Activated CD8-positive, alpha-beta memory T cell treated with anti-CD3 and anti-CD28 coated beads, Interleukin-2, amount 50 U/mL, for 1 hour (primary cell): Measurements from ENCODE around the gene KCTD4.
"Not testable (repeated sequence)": the region's sequence is repeated elsewhere in the genome, so short reads cannot be mapped to it uniquely, and the experiment has no call there.

ENCODE experiments used
- DNase-seq: peaks from one replicate; pipeline ENCODE4 v3.0.0-alpha.2; 2020; ENCODE audit errors: extremely low read depth

The KCTD4 gene

DNA sequence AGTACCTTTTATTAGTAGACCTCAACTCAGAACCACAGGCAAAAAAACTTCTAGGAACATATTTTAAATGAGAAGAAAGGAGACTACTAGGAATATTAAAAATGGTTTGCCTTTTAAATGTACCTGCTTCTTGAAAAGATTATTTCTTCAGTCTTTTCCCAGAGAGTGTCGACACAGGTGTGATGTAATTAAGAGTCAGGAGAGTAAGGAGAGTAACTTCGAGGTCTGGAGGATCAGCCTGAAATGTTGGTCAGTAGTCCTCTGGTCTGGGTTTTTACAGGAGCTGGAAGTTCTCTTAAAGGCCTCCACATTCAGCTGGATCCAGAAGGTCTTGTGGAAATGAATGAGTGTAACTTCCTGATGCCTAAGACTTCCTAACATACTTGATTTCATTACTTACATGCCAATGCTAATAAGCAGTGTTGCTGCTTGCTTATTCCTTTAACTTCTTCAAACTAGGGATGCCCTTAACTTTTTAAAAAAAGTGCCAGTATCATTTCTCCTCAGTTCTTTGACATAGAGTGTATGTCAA is at the start of gene KCTD4:
KCTD4 (minus strand) TSS at position 345 of the 532 bp plus-strand sequence. CDS start 6,478 bp downstream, outside the sequence.
- DNase-seq = no peak

DNA sequence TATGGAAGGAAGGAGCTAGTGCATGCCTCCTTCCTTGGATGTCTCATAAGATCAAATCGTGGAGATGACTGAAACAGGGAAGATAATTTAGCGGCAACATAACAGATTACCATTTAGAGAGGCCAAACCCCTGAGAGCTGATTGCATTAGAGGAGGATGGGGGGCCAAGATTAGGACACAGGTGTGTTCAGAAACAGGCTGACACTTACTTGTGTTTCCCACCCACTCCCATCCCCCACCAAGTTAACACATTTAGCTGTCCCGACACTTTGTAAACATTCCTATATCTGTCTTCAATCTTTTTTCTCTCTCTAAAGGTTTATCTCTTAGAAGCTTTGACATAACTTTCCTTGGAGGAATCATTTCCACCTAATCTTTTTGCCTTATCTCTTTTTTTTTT is 48.8 kb upstream of the KCTD4 start:
- DNase-seq = no peak

DNA sequence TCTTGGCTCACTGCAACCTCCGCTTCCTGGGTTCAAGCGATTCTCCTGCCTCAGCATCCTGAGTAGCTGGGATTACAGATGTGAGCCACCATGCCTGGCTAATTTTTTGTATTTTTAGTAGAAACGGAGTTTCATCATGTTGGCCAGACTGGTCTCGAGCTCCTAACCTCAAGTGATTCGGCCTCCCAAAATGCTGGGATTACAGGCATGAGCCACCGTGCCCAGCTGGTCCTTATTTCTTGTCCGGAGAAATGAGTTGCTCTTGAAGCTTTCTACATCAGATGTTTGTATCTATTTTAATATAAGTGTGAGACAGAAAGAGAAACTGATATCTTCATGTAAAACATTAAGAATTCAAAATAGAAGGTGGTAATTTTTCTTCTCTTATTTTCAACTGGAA is 43.9 kb upstream of the KCTD4 start:
- not testable (repeated sequence) for DNase-seq

DNA sequence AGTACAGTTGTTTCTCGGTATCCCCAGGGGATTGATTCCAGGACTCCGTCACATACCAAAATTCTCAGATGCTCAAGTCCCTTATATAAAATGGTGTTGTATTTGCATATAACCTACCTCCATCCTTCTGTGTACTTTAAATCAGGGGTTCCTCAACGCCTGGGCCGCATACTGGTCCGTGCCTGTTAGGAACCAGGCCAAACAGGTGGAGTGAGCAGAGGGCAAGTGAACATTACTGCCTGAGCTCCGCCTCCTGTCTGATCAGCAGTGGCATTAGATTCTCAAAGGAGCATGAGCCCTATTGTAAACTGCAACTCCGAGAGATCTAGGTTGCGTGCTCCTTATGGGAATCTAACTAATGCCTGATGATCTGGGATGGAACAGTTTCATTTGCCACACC is 42.2 kb upstream of the KCTD4 start:
- no peak for DNase-seq

DNA sequence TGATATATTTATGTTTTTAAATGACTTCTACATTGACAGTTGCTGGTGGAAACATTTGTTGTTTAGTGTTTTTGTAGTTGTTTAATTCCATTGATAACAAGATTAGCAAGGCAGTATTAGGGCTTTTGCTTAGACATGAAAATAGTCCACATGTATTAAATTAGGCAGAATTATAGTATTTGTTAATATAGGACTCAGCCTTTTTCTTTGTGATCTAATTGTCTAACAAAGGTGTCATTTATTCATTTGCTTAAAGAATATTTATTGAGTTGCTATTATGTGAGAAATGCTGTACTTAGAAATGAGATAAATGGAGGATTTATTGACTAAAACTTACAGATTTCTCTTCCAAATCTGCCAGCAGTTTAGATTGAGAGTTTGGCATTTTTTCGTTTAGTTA is 41.7 kb upstream of the KCTD4 start:
- no peak for DNase-seq

DNA sequence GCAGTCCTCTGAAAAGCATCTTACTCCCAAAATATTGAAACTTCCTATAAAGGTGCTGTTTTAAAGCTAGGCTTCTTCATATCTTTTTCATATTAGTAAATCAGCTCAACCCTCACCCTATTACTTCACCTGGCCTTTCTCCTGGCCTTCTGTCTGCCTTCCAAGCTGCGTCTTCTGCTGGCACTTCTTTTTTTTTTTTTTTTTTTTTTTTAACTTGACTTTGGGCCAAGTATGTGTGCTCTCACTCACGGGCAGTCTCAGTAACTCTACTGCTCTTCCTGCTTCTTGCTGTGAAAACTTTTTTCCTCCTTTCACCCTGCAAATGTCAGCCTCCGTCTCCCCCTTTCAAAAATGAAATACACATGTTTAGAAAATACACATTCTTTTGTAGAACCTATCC is 41.2 kb upstream of the KCTD4 start:
- no peak for DNase-seq

DNA sequence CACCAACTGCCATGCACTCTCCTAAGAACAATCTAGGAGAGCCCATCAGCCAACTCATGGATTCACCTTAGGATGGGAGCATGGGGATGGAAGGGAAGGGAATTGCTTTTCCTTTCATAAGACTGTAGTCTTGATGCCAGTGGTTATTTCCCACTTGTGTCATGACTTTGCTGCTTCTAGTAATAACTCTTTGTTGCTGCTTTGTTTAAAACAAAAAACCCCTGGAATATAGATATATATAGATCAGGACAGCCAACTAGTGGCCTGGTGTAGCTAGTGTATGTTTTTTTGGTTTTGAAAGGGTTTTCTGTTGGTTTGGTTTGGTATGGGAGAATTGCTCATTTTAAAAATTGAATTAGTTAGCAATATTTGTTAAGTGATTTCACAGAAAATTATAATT is 39.3 kb upstream of the KCTD4 start:
- DNase-seq = no peak

DNA sequence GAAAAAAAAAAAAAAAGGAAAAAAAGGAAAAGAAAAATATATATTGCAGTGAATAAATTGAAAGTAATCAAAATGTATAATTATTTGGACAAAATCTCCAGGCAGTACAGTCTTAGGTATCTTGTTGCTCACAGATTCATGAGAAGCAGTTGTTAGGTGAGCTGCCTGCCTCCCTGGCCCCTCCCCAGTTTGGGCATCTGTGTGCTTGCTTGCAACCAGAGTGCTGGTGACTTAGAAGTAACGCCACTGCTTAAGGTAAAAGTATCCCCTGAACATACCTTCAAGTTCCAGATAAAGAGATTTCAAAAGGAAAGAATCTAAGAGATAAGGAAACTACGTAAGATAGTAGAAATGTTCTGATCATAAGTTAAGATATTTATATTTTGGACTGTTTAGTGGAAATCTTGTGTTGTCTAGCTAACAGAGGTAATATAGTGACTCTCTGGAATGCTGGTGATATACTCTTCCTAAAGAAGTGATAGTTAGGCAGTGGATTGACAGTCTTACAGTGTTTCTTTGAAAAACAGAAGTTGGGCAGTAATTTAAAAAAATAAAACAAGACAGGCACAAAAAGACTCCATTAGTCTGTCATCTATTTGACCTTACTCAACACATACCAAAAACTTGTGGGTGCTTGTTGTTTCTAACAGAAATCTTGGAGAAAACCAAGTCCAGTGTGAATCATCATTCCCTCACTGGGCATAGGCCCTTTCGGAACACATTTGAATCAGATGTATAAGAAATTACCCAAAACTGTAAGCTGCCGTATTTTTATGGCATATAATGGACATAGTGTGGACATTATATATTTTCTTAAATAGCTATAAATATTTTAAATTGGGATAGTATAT is 38.3 kb upstream of the KCTD4 start:
- DNase-seq = no peak

DNA sequence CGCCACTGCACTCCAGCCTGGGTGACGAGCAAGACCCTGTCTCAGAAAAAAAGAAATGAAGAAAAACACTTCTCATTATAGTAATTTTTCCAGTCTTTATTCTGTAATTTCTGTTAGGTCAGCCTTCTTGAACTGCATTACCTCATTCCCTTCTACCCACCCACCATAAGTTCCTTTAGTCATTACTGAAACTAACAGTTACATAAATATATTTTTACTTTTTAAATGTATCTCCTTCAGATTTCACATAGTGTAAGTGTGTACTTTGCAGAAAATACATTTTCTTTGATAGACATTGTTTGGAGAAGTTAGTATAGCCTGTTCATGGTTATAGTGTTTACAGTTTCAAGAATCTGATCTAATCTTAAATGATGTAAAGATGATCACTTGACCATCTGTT is 31.7 kb upstream of the KCTD4 start:
- DNase-seq = no peak

DNA sequence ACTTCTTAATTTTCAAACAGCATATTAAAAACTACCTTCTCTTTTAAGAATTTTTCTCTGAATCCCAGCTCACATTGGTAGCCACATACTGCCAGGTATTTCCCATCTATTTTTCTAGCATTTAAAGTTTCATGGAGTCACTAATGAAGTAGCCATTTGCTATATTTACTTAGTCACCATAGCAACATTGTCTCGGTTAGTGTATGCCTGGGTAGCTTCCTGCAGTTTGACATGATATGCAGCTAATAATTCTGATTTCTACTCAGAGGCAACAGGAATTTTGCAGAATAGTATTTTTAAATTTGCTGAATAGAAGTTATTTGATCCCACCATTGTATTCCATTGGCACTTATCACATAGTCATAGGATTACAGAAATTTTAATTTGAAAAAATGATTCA is 30.9 kb upstream of the KCTD4 start:
- no peak for DNase-seq

DNA sequence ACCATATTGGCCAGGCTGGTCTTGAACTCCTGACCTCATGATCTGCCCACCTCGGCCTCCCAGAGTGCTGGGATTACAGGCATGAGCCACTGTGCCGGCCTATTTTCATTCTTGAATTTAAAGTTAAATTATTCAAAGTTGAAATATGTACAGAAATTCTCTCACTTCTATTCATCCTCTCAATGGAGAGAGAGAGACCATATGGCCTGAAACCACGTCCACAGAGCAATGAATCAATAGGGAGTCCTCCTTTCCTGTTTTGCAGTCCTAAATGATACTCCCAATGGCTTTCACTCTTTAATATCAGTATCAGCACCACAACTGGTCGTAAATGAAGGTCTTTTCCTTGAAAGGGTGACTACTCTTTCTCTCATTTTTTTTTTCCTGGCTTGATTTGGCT is 30.5 kb upstream of the KCTD4 start:
- DNase-seq = no peak

DNA sequence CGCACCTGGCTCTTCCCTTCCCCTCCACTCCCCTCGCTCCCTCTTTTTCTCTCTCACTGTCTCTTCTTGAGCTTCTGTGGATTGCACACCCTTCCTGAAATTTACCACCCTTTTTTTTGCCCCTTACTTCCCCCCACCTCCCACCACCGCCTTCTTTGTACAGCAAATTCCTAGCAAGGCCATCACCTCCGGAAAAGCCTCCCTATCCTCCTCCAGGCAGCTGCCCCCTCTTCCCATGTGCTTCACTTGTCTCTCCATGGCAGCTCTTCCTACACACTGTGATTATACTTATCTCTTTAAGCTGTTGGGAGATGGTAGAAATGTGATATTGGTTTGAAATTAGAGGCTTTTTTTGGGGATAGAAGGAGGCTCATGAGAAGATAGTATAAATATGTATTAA is 28.3 kb upstream of the KCTD4 start:
- no peak for DNase-seq

DNA sequence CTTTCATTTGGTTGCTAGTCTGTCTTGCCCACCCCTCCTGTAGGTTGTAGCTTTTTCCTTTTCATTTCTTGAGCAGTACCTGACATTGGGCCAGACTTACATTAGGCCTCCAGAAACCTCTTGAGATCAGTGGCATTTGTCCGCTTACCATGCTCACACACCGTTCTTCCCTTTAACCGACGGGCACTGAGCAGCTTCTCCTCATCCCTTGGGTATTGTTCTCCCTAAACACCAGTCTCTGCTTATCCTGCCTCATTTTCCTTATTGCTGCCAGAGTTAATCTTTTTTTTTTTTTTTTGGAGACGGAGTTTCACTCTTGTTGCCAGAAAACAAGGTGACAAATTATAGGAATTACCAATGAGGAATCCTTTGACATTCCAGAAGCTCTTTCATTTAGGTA is 27.2 kb upstream of the KCTD4 start:
- no peak for DNase-seq

DNA sequence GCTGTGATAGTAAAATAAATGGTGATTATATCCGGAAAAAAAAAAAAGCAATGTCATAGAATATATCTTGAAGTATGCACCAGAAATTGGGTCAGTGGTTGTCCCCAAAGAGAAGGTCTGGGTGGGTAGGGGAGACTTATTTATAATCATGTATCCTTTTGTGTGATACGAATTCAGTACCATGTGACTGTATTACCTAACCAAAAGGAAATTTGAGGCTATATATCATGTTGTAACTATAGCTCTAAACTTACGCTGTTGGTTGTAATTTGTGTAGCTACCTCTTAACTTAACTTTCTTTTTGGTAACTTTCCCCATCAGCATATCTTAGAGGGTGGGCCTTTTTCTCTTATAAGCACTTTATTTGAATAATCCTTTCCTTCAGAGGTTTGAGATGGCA is 25.2 kb upstream of the KCTD4 start:
- no peak for DNase-seq

DNA sequence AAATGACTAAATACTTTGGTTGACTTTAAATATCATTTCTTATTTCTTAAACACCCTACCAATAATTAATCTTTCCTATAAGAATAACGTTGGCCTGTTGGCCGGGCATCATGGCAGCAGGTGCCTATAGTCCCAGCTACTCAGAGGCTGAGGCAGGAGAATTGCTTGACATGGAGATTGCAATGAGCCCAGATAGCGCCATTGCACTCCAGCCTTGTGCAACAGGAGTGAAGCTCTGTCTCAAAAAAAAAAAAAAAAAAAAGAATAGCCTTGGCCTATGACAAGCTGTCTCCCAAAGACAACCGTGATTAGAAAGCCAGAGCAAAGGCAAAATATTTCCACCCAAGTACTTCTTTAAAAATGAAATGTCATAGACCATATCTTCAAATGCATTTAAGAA is 24.5 kb upstream of the KCTD4 start:
- DNase-seq = no peak

DNA sequence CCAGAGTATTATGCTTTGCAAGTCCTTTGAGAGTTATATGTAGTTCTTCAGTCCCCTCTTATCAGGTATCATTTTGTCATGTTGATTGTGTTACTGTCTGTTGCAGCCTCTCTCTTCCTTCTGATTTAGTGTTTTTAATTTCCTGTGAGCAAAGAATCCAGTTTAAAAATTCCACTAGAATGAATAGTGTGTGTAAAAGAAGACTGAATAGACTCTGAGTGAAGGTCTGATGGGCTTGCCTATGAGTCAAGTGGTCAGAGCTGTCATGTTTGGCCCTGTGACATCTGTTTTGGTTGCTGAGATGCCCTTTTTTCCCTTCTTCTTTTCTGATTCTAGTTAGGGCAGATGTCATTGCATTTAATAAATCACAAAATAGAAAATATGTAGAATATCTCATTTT is 23.3 kb upstream of the KCTD4 start:
- DNase-seq = no peak

DNA sequence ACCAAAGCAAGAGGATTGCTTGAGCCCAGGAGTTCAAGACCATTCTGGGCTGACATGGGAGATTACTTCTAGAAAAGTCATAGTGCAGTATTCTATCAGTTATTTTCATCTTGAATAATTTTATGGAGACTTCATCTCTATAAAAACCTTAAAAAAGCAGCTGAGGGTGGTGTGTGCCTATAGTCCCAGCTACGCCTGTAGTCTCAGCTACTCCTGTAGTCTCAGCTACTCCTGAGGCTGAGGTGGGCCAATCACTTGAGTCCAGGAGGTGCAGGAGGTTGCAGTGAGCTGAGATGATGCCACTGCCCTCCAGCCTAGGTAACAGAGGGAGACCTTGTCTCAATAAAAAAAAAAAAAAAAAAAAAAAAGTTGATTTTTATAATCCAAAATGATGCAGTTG is 22.1 kb upstream of the KCTD4 start:
- no peak for DNase-seq

DNA sequence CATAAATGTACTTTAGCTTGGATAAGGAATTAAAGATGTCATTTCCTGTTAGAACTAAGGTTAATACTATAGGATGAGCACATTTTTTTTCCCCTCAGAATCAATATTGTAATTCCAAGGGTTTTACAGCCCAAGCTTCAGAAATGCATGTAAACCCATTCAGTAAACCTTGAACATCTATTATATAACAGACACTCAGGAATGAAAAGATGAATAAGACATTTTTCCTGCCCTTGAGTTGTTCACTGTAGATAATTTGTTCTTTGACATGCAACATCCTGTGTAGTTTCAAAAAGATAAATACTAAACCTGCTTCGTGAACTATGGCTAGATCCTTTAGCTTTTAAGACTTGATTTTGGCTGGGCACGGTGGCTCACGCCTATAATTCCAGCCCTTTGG is 21.7 kb upstream of the KCTD4 start:
- DNase-seq = no peak

DNA sequence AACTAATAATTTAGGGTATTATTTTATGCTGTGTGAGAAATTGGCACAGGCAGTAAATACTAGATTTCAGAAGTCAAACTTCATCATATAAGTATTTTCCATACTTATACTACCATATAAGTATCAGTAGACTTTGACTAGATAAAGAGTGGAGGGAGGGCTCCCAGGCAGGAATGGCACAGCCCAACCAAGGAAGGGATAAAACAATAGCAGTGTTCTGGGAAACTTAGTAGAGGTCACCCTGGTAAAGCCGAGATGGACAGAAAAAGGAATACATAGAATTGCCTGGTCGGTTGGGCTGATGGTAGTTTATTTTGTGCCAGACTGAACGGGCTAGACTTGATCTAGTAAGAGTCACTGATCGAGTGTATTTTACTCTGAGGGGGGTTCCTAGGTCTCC is 19.6 kb upstream of the KCTD4 start:
- no peak for DNase-seq

DNA sequence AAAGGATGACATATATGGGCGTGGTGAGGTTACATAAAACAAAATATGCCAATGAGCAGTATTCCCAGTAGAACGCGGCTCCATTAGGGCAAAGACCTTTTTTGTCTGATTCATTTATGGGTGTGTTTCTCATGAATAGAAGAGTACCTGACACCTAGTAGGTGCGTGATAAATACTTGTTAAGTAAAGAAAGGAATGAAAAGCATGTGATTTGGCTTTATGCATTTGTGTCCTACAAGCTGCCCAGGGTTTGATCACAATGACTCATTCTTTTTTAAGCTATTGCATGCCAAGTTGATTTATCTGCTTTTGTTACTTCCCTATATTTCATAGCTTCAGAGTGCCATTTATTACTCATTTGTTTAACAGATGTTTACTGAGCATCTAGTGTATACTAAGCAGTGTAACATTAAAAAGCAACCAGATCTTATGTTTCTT is 19.1 kb upstream of the KCTD4 start:
- DNase-seq = no peak

DNA sequence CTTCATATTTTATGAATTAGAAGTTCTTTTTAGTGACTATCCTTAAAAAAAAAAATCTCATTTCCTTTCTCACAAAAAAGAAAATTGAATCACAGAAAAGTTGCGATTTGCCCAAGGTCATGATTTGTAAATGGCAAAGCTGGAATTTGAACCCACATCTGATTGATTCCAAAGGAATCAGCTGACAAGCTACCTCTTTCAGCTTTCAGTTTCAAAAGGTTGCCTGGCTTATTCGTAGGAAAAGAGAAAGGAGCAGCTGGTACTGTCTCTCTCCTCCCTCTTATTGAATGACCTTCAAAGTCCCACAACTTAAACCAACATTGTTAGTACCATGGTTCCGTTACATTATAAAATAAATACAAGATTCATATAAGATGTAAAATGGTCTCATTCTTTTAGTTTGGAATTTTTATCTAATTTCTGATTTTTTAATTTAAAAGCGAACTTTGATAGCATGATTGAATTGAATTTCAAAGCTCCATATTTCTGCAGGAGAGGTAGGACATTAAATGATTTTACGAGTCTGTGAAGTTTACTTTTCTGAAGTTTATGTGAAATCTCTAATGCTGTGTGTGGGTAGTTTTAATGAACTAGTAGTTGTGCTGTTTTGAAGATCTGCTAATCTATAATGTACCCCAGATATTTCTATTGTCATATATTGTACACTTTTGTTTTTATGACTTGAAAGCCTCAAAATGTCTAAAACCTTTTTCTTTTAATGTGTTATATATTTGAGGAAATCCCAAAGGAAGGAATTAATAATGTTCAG is 18.5 kb upstream of the KCTD4 start:
- no peak for DNase-seq

DNA sequence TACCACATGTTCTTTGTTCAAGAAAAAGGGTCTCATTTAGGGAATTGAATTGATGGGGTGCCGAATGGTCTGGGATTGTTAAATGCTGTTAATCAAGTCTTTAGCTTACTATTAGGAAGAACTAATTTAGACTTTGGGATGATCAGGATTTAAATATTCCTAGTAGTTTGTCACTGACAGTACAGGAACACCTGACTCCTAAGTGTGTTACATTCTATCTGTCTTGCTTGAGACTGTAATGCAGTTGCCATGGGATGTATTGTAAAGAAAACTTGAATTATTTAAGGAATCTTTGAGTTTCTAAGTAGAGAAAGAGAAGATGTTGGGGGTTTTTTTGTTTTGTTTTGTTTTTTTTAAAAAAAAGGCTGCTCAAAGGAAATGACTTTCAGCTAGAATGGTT is 17.8 kb upstream of the KCTD4 start:
- DNase-seq = no peak

DNA sequence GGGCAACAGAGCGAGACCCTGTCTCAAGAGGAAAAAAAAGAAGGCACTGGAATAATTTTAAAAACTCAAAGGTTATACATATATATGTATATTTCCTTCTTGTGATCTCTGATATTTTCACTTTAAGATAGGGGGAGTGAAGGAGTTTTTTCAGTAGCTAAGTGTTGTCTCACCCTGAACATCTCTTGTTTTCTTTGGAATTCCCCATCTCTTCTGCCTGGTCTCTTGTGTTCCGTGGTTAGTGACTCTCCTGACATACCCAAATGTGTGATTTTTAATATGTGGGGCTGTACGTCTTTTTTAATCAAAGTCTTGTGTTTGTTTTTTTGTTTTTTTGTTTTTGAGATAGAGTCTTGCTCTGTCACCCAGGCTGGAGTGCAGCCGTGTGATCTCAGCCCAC is 15.3 kb upstream of the KCTD4 start:
- DNase-seq = no peak
